Endometrial microvascular endothelial cells (primary cell): Measurements from ENCODE around the gene RAP1GAP2. TPM values are rescaled to one million over a fixed set of nuclear protein-coding genes. Genes with fewer than 3 reads are reported as not detected.
"Not testable (repeated sequence)": the region's sequence is repeated elsewhere in the genome, so short reads cannot be mapped to it uniquely, and the experiment has no call there.

Source experiments
- in situ Hi-C: cut with HindIII; loops from 2 replicates; pipeline ENCODE4 v1.10.0; 2017; ENCODE audit warnings: low sequenced_read_pairs, low pct_unique_long_range_greater_than_20kb; ENCODE audit errors: inconsistent ontology term
- total RNA-seq: library from RNA; depleted of rRNA; stranded (reverse); fragments of >200 nt; gene quantifications from one replicate; pipeline ENCODE4 v1.2.3, GENCODE V29; 2015; ENCODE audit errors: inconsistent ontology term

RAP1GAP2 gene
- 2.5 TPM for total RNA-seq

DNA sequence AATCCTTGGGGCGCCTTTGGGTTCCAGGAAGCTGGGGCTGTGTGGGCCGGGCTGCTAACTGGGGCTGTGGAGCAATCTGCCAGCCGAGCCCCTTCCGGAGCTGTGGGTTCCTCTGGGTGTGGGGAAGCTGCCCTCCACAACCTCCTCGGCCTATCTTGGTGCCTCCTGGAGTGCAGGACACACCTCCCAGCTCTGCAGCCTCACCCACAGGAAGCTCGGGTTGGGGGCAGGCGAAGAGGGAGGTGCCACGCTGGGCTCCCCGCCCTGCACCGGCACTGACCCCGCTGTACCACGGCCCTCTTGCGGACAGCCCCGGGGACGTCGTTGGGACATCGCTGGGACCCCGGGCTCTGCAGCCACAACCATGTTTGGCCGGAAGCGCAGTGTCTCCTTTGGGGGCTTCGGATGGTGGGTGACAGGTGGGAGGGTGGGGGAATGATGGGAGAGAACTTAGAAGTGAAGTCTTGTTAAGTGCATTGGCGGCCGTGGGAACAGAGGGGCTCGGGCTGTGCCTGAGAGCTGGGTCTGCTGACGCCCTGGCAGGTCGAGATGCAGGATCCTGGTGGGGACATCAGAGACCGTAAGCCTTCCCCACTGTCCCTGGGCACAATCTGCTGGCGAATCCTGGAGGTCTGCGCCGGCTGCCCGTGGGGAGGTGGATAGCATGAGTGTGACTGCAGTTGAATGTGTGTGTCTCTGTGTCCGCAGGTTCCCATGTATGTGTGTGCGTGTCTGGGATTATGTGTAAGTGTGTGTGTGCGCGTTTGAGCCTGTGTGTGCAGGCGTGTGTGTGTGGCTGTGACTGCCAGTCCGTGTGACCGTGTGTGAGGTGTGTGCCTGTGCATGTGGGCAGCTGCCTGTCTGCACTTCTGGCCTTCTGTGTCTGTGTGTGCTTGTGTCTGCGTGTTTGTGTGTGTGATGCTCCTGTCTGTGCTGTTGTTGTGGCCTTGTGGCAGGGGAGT is at the start of gene RAP1GAP2:
Gene RAP1GAP2 (plus strand): TSS at position 275 of the 962 bp plus-strand sequence. CDS start 90 bp downstream, at position 365.
- in situ Hi-C loops: no loop called here

DNA sequence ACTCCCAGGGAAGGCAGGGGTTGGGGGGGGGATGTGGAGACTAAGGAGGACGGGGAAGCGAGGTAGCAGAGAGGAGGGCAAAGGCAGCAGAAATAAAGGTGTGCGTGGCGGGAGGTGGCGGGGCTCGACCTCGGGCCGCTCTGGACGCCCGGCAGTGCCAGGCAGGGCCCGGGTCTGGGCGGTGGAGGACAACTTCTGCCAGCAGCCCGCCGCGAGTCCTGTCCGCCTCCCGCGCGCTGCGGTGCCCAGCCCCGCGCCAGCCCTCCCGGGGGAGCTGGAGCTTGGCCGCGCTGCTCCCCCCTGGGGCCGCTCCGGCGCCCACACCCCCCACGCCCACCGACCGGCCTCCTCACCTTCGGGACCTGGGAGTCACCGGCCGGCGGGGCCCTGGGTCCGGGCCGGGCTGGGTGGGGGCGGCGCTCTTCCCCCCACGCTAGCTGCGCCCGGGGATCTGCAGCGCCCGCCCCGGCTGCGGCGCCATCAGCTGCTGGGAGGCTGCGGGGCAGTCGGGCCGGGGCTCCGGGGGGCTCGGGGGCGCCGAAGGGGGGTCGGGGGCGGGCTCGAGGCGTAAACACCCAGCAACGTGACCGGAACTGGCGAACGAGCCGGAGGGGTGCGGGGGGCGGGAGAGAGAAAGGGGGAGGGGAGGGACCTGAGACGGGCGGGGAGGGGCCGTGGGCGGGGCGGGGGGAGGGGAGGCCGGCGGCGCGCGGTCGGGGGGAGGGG is 47.0 kb upstream of the RAP1GAP2 start, which contains the start of gene CCDC92B:
Gene CCDC92B (minus strand): TSS at position 595 of the 726 bp plus-strand sequence. CDS start 14,507 bp downstream, outside the sequence.
- in situ Hi-C loops: no loop called here

DNA sequence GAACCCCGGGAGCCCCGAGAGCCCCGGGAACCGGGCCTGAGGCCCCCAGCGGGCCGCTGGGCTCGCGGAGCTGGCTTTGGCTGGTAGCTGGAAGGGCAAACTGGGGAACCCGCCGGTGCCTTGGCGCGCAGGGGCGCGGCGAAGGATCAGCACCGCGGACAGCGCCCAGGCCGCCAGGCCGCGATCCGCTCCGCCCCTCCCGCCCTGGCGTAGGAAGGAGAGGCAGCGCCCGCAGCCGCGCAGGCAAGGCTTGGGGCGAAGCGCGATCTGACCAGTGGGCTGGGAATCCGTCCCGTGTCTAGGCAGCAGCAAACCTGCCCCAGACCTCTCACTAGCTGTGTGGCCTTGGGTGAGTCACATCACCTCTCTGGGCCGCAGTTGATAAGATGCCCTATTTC is 46.5 kb upstream of the RAP1GAP2 start:
- in situ Hi-C loops: loop anchor here (25.0 kb wide), 1 partner anchor 113 kb away; no protein-coding TSS in a partner anchor

DNA sequence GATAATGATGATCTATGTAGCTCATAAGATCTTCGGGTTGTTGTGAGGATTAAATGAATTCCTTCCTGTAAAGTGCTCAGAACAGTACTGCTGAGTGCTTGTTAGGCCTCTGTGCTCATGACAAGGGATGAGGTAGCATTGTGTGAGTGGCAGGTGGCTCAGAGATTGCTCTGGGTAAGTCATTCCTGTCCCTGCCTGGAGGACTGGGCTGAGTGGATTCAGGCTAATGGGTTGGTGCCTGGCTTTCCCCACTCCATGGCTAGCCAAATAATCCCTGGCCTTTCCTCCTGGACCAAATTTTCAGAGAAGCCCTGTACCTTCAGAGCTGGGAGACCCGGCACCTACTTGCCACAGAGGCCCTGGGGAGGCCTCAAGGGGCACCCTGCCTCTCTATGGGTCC is 45.5 kb upstream of the RAP1GAP2 start:
- in situ Hi-C loops: loop anchor here (25.0 kb wide), 1 partner anchor 112 kb away; no protein-coding TSS in a partner anchor

DNA sequence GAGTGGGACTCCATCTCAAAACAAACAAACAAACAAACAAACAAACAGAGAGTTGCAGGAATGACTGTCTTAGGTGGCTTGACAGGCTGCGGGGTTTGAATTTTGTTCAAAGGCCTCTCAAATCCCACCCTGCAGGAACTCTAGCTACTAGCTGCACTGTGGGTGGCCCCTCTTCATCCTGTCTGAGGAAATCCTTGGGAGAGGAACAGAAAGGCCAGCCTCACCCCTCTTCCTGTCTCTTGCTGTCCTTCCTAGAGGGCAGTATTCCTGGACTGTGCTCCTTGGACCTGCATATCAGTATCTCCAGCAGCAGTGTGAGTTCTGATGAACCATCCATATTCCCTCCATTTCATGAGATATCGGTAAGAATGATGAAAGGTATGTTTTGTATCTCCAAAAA is 44.7 kb upstream of the RAP1GAP2 start:
- in situ Hi-C loops: loop anchor here (25.0 kb wide), 1 partner anchor 111 kb away; no protein-coding TSS in a partner anchor

DNA sequence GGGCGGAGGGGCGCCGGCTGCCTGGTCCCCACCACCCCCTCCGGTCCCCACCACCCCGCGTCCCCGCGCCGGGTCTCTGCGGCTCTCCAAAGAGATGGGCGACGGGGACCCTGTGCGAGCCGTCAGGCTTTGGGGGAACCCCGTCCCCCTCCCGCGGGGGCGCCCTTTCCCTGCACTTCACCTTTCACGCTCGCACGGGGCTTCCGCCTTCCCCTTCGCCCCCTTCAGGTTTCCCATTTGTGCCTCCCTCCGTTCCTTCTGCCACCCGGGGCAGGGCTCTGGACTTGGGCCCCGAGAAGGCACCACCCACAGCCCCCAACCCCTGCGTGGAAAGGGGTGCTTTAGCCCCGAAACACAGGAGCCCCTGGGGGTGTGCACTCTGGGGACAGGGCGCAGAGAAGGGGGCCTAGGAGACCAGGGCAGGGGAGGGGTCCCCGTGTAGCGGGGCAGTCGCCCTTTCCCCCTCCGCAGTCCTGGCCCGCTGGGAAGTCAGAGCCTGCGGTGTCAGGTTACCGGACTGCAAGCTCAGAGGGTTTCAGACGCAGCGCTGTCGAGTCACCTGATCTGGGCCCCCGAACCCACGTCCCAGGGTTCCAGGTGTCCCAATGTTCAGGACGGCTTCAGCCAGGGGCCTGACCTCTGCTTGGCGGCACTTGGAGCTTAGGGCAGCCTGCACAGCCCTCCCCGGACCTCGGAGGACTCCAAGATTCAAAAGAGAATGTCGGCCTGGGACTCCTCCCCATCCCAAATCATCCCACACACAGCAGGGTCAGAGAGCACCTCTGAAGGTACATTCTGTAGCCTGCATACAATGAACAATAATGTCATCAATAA is 40.1 kb upstream of the RAP1GAP2 start:
- in situ Hi-C loops: loop anchor here (25.0 kb wide), 1 partner anchor 106 kb away; no protein-coding TSS in a partner anchor

DNA sequence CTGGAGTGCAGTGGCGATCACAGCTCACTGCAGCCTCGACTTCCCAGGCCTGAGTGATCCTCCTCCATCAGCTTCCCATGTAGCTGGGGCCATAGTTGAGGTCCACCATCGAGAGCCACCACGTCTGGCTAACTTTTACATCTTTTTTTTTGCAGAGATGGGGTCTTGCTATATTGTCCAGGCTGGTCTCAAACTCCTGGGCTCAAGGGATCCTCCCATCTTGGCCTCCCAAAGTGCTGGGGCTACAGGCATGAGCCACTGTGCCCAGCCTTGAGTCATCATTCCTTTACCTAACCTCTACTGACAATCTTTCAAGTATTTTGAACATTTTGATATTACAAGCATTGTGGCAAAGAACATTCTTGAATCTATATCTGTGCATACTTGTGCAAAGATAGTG is 37.4 kb upstream of the RAP1GAP2 start:
- in situ Hi-C loops: loop anchor here (25.0 kb wide), 1 partner anchor 103 kb away; no protein-coding TSS in a partner anchor

DNA sequence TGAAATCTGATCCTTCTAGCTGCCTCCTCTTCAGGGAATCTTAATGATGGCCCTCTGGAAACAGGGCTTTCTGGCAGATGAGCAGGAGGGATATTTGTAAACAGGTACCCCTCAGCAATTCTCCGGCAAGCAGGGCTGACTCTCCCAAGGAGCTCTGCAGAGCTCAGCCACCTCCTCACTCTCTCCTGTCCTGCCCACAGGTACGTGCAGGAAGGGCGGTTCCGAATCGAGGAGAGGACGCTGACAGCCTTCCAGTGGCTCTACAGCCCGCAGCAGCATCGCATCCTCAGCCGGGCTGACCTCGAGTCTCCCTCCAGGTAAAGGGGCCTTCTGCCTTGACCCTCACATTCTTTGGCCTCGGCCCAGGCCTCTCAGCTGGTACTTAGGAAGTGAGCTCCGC is 26.1 kb upstream of the RAP1GAP2 start:
- in situ Hi-C loops: loop anchor here (25.0 kb wide), 1 partner anchor 92 kb away; no protein-coding TSS in a partner anchor

DNA sequence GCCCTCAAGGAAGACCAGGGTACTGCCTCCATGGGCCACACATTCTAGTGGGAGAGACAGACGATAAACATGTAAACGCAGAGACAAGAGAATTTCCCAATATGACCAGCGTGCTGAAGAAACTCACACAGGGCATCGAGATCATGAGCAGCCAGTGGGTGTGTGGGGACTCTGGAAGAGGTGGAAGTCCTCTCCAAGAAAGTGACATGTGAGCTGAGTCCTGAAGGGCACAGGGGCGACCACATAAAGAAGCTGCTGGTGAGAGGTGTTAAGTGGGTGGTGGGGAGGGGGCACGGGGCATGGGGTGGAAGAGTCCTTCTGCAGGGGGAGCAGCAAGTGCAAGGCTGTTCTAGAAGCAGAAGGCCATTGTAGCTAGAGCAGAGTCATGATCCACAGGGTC is 21.0 kb upstream of the RAP1GAP2 start:
- in situ Hi-C loops: no loop called here

DNA sequence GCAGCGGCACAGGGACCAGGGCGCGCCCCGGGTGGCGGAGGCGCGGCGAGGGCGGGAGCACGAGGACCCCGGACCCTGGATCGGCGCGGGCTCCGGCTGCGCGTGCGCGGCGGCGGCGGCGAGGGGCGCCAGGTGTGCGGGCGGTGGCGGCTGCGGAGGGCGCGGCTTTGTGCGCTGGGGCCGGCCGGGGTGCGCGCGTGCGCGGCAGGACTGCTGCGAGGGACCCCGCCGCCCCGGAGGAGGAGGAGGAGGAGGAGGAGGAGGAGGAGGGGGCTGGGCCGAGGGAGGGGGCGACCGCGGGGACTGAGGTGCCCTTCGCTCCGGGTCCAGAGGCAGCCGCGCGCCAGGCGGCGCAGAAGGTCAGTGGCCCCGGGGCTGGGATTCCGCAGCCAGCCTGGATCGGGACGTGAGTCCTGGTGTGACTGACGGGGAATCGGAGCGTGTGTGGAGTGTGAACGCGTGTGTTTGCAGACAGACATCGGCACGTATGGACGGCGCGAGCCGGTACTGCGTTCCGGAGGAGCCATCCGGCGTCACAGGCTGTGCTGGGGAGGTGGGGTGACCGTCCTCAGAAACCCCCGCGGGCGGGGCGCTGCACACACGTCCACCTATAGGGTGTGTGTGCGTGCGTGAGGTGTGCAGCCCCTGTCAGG is 19.5 kb upstream of the RAP1GAP2 start:
- in situ Hi-C loops: no loop called here

DNA sequence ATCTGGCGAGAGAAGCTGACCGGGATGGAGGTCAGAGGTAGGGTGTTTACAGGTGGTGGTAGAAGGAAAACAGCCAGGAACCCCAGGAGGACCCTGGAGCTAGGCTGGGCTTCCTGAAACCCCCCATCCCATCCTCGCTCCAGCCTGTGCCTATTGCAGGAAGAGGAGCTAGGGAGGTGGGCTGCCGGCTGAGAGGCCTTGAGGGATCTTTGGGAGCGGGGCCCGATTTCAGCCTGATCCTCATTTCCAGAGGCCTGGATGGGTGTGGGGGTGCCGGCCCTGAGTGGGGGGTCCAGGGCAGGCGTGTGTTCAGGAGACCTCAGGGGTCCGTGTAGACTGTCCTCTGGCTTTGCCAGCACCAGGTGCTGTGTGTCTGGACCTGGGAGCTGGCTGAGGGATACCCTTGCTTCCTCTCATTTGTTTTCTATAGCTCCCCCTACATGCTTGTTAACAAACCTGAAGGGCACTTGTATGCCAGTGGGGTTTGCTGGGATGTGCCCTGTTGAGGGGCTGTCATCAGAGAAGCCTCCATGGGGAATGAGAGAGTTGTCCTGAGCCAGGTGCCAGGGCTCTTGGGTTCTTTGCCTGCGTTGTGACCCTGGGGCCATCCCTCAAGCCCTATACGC is 18.9 kb upstream of the RAP1GAP2 start:
- in situ Hi-C loops: no loop called here

DNA sequence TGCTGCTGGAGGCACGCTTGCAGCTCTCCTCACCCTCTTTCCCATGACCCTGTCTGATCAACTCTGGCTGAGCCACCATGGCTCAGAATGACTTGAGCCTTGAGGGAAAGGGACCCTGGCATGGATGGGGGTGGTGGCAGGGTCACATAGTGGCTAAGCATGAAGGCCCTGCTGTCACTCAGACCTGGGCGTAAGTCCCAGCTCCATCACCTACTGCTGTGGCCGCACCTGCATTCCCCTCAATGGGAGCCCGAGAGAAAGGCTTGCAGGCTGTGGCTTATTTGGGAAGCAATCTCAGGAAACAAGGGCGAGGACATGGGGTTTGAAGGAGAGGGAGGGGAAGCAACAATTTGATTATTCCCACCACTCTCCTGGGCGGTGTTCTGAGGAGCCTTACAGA is 17.7 kb upstream of the RAP1GAP2 start:
- in situ Hi-C loops: no loop called here

DNA sequence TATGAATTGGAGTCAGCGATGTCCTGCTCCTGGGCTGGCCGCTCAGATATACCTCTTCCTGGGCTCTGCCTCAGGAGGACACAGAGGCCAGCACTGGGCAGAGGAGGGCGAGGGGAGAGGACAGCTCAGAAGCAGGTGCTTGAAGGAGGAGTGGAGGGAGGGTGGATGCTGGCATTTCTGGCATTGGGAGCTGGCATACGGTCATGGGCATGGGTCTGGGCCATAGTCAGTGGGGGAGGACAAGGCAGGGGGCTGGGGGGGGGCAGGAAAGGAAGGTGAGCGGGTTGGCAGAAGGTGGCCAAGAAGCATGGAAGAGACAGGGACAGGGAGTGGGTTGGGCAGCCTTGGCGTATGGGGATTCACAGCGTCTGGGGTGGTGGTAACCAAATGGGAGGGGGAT is 16.7 kb upstream of the RAP1GAP2 start:
- in situ Hi-C loops: no loop called here

DNA sequence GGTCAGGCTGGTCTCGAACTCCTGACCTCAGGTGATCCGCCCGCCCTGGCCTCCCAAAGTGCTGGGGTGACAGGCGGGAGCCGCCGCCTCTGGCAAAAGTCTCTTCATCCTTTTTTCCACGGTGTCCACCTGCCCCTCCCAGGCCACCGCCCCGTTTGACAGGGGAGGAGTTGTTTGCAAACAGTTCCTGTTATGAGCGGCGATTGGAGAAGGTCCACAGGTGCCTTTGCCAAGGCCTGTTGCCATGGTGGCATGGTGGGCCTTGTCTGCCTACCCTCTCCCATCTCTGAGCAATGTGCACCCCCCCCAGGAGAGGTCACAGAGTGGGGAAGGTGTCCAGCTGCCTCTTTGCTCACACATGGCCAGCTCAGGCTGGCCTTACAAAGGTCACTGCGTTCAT is 16.0 kb upstream of the RAP1GAP2 start:
- in situ Hi-C loops: no loop called here

DNA sequence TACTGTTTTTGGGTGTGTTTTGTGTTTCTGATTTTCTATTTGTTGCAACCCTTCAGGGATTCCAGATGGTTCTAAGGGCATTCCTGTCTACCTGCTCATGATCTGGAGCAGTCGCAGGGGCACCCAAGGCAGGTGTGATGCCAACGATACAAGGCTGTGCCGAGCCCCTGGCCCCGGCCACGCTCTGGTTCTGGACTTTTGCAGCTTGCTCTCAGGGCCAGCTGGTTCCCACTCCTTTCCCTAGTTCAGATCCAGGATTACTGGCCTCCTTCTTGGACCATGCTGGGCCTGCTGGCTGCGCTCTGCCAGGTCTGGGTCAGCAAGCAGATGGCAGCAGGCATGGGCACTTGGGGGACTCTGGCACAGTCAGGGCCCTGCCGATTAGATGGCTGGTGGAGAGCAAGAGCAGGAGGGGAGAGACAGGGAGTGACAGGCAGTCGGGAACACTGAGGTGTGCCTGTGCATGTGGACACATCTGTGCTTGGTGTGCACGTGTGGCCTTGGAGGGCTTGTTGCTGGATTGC is 15.2 kb upstream of the RAP1GAP2 start:
- in situ Hi-C loops: no loop called here

DNA sequence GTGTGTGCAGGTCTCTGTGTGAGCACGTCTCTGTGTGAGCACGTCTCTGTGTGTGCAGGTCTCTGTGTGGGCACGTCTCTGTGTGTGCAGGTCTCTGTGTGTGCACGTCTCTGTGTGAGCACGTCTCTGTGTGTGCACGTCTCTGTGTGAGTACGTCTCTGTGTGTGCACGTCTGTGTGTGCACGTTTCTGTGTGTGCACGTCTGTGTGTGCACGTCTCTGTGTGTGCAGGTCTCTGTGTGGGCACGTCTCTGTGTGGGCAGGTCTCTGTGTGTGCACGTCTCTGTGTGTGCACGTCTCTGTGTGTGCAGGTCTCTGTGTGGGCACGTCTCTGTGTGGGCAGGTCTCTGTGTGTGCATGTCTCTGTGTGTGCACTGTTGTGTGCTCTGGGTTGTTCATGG is 14.6 kb upstream of the RAP1GAP2 start:
- in situ Hi-C loops: not testable (repeated sequence)

DNA sequence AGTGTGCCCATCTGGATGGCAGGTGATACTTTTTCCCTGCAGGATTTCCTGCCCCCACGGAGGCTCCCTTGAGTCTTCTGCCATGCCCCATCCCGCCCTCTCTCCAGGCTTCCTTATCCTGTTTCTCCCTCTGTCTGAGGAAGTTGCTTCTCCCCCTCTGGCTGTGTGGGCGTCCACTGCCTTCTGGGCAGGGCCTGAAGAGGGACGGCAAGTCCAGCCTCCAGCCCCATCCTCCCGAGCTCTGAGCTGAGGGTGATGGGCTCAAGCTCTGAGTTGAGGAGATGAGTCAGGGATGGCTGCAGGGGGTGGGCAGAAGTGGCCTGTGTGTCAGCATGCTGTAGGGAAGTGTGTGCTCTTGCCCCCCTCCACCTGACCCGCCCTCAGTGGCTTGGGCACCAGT is 14.2 kb upstream of the RAP1GAP2 start:
- in situ Hi-C loops: no loop called here
